ENCODE measurements around the gene RDM1.

Gene RDM1

GRCh38 chr17:35870906-35871819, 59.4 kb downstream of the RDM1 start:
- DNase-seq (ENCODE audit: low read depth in 1 of 2, low spot score in 1 of 2): peak; percentile 21 to 62
- Histone ChIP-seq H3K27ac (replicated peaks) (no peak overlapping the region), H3K4me3 (replicated peaks; ENCODE audit: insufficient read depth, low read length) (no peak overlapping the region), H3K27me3 (ENCODE audit: insufficient read depth, poor library complexity, severe bottlenecking) (no peaks in the 10 kb centered on the region)
- TF ChIP-seq POLR2AphosphoS5 (IDR thresholded peaks at IDR 0.05; ENCODE audit: low read depth) (no peak), GABPA (IDR thresholded peaks at IDR 0.05; ENCODE audit: low read depth) (no peak), SPI1 (IDR thresholded peaks at IDR 0.05; ENCODE audit: borderline replicate concordance, low read depth) (peak; percentile 65), REST (IDR thresholded peaks at IDR 0.05; ENCODE audit: insufficient replicate concordance, low read depth) (no peak)
- TF ChIP-seq, protein P1, sequence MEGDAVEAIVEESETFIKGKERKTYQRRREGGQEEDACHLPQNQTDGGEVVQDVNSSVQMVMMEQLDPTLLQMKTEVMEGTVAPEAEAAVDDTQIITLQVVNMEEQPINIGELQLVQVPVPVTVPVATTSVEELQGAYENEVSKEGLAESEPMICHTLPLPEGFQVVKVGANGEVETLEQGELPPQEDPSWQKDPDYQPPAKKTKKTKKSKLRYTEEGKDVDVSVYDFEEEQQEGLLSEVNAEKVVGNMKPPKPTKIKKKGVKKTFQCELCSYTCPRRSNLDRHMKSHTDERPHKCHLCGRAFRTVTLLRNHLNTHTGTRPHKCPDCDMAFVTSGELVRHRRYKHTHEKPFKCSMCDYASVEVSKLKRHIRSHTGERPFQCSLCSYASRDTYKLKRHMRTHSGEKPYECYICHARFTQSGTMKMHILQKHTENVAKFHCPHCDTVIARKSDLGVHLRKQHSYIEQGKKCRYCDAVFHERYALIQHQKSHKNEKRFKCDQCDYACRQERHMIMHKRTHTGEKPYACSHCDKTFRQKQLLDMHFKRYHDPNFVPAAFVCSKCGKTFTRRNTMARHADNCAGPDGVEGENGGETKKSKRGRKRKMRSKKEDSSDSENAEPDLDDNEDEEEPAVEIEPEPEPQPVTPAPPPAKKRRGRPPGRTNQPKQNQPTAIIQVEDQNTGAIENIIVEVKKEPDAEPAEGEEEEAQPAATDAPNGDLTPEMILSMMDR (IDR thresholded peaks at IDR 0.05; ENCODE audit: insufficient read depth, low read length): no peak

- Histone ChIP-seq H3K27ac (replicated peaks) (no peak within 1 kb of the TSS), H3K27me3 (ENCODE audit: insufficient read depth, poor library complexity, severe bottlenecking) (no peaks in the 10 kb centered on the region), H3K4me3 (replicated peaks; ENCODE audit: insufficient read depth, low read length) (no peak within 1 kb of the TSS)
- no peak for DNase-seq (ENCODE audit: low read depth in 1 of 2, low spot score in 1 of 2)
- TF ChIP-seq, protein P1 (IDR thresholded peaks at IDR 0.05; ENCODE audit: insufficient read depth, low read length): no peak
- no peak for TF ChIP-seq GABPA (IDR thresholded peaks at IDR 0.05; ENCODE audit: low read depth)
- TF ChIP-seq SPI1 (IDR thresholded peaks at IDR 0.05; ENCODE audit: borderline replicate concordance, low read depth): no peak
- TF ChIP-seq POLR2AphosphoS5 (IDR thresholded peaks at IDR 0.05; ENCODE audit: low read depth): no peak
- no peak for TF ChIP-seq REST (IDR thresholded peaks at IDR 0.05; ENCODE audit: insufficient replicate concordance, low read depth)
Observed at GRCh38 chr17:35868737-35869136, 61.8 kb downstream of the RDM1 start, which contains the start of gene HEATR9. HEATR9 (minus strand) TSS chr17:35868891; CDS start chr17:35868742, 149 bp downstream.
